HepG2 (cell line): ENCODE data around the gene ZNF442. TPM values are rescaled to one million over a fixed set of nuclear protein-coding genes. Genes with fewer than 3 reads are reported as not detected.

ENCODE experiments used
- ATAC-seq: fragments of 200-7000 bp; cut with Tn5 transposase; 3 replicates; pipeline ENCODE4 v1.9.1; 2020; ENCODE audit warnings: mild to moderate bottlenecking, moderate library complexity
- BruUV-seq: library from RNA; stranded (reverse); fragments of 400-500 nt; replicated peaks from 2 replicates; lab custom pipeline; 2021; lab: Mats Ljungman, UMichigan
- CTCF ChIA-PET: fragments of 300-600 bp; formaldehyde crosslinking; extraction: SDS; loops from one replicate; lab custom pipeline; 2021; ENCODE audit warnings: low total read pairs, inconsistent platforms, low intra/inter-chr PET ratio; lab: Yijun Ruan, JAX
- POLR2A ChIA-PET: fragments of 350-600 bp; sonication (Branson Sonifier 250); formaldehyde crosslinking; loops from one replicate; lab custom pipeline; 2020; ENCODE audit warnings: antibody characterized with exemption, inconsistent platforms; lab: Yijun Ruan, JAX
- DNase-seq: peaks from one replicate; pipeline ENCODE4 v3.0.0-alpha.2; 2015; ENCODE audit warnings: low spot score
- FAIRE-seq: peaks from 3 replicates; lab custom pipeline; 2011; peaks lifted over from hg19 to GRCh38; lab: Jason Lieb, UNC
- H2AFZ ChIP-seq: one replicate; pipeline ENCODE4 v1.6.1; 2011; ENCODE audit warnings: low read length, inconsistent platforms
- H3K27ac ChIP-seq: fragments of 300-600 bp; 3 replicates; pipeline ENCODE4 v1.8.0; 2011; ENCODE audit warnings: mixed run types, mild to moderate bottlenecking, mixed read lengths, low read length, inconsistent platforms; ENCODE audit not compliant: insufficient read depth; ENCODE audit errors: extremely low read length
- H3K27me3 ChIP-seq, 2 experiments: fragments of 200-600 bp in 1 of 2; 2 replicates in 1 of 2; 3 replicates in 1 of 2; pipeline versions ENCODE4 v1.6.0 to v1.8.0; 2011; ENCODE audit warnings: low read length in 2 of 2, mild to moderate bottlenecking in 2 of 2, moderate library complexity in 2 of 2, inconsistent platforms in 1 of 2; ENCODE audit not compliant: insufficient read depth in 2 of 2, control insufficient read depth in 1 of 2
- H3K36me3 ChIP-seq, 2 experiments: fragments of 200-600 bp in 1 of 2; replicated peaks in 1 of 2; 2 replicates in 1 of 2; 3 replicates in 1 of 2; pipeline versions ENCODE4 v1.5.1 to v1.8.0; 2011; ENCODE audit warnings: low read length in 2 of 2, inconsistent platforms in 1 of 2; ENCODE audit not compliant: insufficient read depth in 2 of 2, control insufficient read depth in 1 of 2
- H3K4me1 ChIP-seq: 2 replicates; pipeline ENCODE4 v1.5.1; 2012; ENCODE audit warnings: low read length, inconsistent platforms; ENCODE audit not compliant: insufficient read depth
- H3K4me2 ChIP-seq: 2 replicates; pipeline ENCODE4 v1.6.0; 2011; ENCODE audit warnings: low read depth, low read length, inconsistent platforms
- H3K4me3 ChIP-seq, 3 experiments: fragments of 200-600 bp in 1 of 3; sonication (generic), shearing (Covaris generic) in 1 of 3; replicated peaks in 1 of 3; 2 replicates each; pipeline ENCODE4 v1.5.1; 2011 to 2016; ENCODE audit warnings: low read length in 3 of 3, inconsistent platforms in 2 of 3, low read depth in 2 of 3, mild to moderate bottlenecking in 2 of 3, control low read depth in 1 of 3, mixed read lengths in 1 of 3; ENCODE audit not compliant: insufficient read depth in 1 of 3
- H3K79me2 ChIP-seq: one replicate; pipeline ENCODE4 v1.6.1; 2011; ENCODE audit warnings: low read length, inconsistent platforms; ENCODE audit not compliant: insufficient read depth
- H3K9ac ChIP-seq: 2 replicates; pipeline ENCODE4 v1.6.0; 2011; ENCODE audit warnings: mild to moderate bottlenecking, low read depth, low read length, inconsistent platforms; ENCODE audit not compliant: insufficient read depth
- H3K9me3 ChIP-seq: 2 replicates; pipeline ENCODE4 v1.5.1; 2012; ENCODE audit warnings: mild to moderate bottlenecking, low read length
- H4K20me1 ChIP-seq: 2 replicates; pipeline ENCODE4 v1.6.0; 2011; ENCODE audit warnings: inconsistent platforms, mild to moderate bottlenecking, low read length, moderate library complexity; ENCODE audit not compliant: insufficient read depth
- ARNT ChIP-seq: fragments of 450-650 bp; IDR thresholded peaks from 2 replicates; pipeline ENCODE4 v1.6.1; 2017
- CAMTA2 ChIP-seq: sonication (generic); formaldehyde crosslinking; IDR thresholded peaks from 2 replicates; pipeline ENCODE4 v1.4.0; 2020; ENCODE audit warnings: mild to moderate bottlenecking, missing genetic modification reagents, borderline replicate concordance
- DNMT1 ChIP-seq: sonication (generic); formaldehyde crosslinking; IDR thresholded peaks from 2 replicates; pipeline ENCODE4 v1.5.1; 2020; ENCODE audit warnings: mild to moderate bottlenecking, missing genetic modification reagents
- FOXO1 ChIP-seq: sonication (generic); formaldehyde crosslinking; IDR thresholded peaks from 2 replicates; pipeline ENCODE4 v1.4.0; 2020; ENCODE audit warnings: missing genetic modification reagents
- HNRNPUL1 ChIP-seq: fragments of 200-400 bp; formaldehyde crosslinking; IDR thresholded peaks from 2 replicates; pipeline ENCODE4 v1.6.1; 2017; ENCODE audit warnings: low read depth, mild to moderate bottlenecking, low read length, moderate library complexity
- NBN ChIP-seq: fragments of 450-650 bp; conservative IDR thresholded peaks from 2 replicates; pipeline ENCODE4 v1.6.1; 2017
- NCOA1 ChIP-seq: sonication (generic); formaldehyde crosslinking; IDR thresholded peaks from 2 replicates; pipeline ENCODE4 v1.9.0; 2021; ENCODE audit warnings: missing genetic modification reagents
- NCOA2 ChIP-seq: sonication (generic); formaldehyde crosslinking; IDR thresholded peaks from 2 replicates; pipeline ENCODE4 v1.8.0; 2022; ENCODE audit warnings: inconsistent platforms
- PHF21A ChIP-seq: sonication (generic); formaldehyde crosslinking; IDR thresholded peaks from 2 replicates; pipeline ENCODE4 v1.5.0; 2020; ENCODE audit warnings: mild to moderate bottlenecking, missing genetic modification reagents
- SP2 ChIP-seq: sonication (generic); formaldehyde crosslinking; IDR thresholded peaks from 2 replicates; pipeline ENCODE4 v1.5.1; 2020; ENCODE audit warnings: mild to moderate bottlenecking, missing genetic modification reagents
- TBX2 ChIP-seq: sonication (generic); formaldehyde crosslinking; IDR thresholded peaks from 2 replicates; pipeline ENCODE4 v1.5.0; 2020; ENCODE audit warnings: missing genetic modification reagents, mild to moderate bottlenecking, borderline replicate concordance
- ZBTB7B ChIP-seq: sonication (generic); formaldehyde crosslinking; IDR thresholded peaks from 2 replicates; pipeline ENCODE4 v1.4.0; 2020; ENCODE audit warnings: missing genetic modification reagents
- ZKSCAN1 ChIP-seq: fragments of 150-350 bp; IDR thresholded peaks from 2 replicates; pipeline ENCODE4 v1.6.1; 2014; ENCODE audit warnings: low read length
- ZNF343 ChIP-seq: sonication (generic); formaldehyde crosslinking; IDR thresholded peaks from 2 replicates; pipeline ENCODE4 v1.4.0; 2020; ENCODE audit warnings: mild to moderate bottlenecking, missing genetic modification reagents
- in situ Hi-C: cut with HindIII; loops from 2 replicates; pipeline ENCODE4 v1.10.0; 2017; ENCODE audit warnings: low pct_unique_long_range_greater_than_20kb; ENCODE audit not compliant: extremely low pct_ligation_motif_present
- intact Hi-C: fragments of 100-400 bp; cut with micrococcal nuclease; formaldehyde crosslinking; loops from one replicate; pipeline ENCODE4 v1.10.0; 2022; ENCODE audit not compliant: unreplicated experiment
- polyA plus RNA-seq, 8 experiments: library from polyadenylated mRNA; depleted of rRNA in 3 of 8; stranded (reverse) in 7 of 8; unstranded in 1 of 8; fragments of >200 nt; fragmentation: Illumina TruSeq in 4 of 8; extraction: Trizol in 4 of 8; gene quantifications; 2 replicates each; pipeline versions ENCODE4 v1.2.1 to v1.2.3, GENCODE V29; 2011 to 2016; ENCODE audit warnings: low read depth in 4 of 8, missing spikeins in 1 of 8, mixed read lengths in 1 of 8; ENCODE audit not compliant: insufficient read depth in 1 of 8
- total RNA-seq, 5 experiments: library from RNA; depleted of rRNA; stranded (reverse); fragments of >200 nt; fragmentation: Illumina TruSeq; extraction: Trizol; gene quantifications; 2 replicates each; pipeline ENCODE4 v1.2.3, GENCODE V29; 2016; ENCODE audit warnings: low read depth in 1 of 5
- TF ChIP-seq, protein P1 (sequence below): sonication (generic); formaldehyde crosslinking; IDR thresholded peaks from 2 replicates; pipeline ENCODE4 v1.8.0; 2022; ENCODE audit warnings: mild to moderate bottlenecking, missing genetic modification reagents, borderline replicate concordance
- TF ChIP-seq, protein P2 (sequence below): sonication (generic); formaldehyde crosslinking; IDR thresholded peaks from 2 replicates; pipeline ENCODE4 v1.5.0; 2020; ENCODE audit warnings: missing genetic modification reagents
- TF ChIP-seq, protein P3 (sequence below): sonication (generic); formaldehyde crosslinking; IDR thresholded peaks from 2 replicates; pipeline ENCODE4 v1.8.0; 2022; ENCODE audit warnings: missing genetic modification reagents, mild to moderate bottlenecking, borderline replicate concordance
- TF ChIP-seq, protein P4 (sequence below): sonication (generic); formaldehyde crosslinking; IDR thresholded peaks from 2 replicates; pipeline ENCODE4 v1.8.0; 2022; ENCODE audit warnings: mild to moderate bottlenecking, missing genetic modification reagents, moderate library complexity
- TF ChIP-seq, protein P5 (sequence below): IDR thresholded peaks from 2 replicates; pipeline ENCODE4 v1.6.1; 2016; ENCODE audit warnings: mild to moderate bottlenecking
- TF ChIP-seq, protein P6 (sequence below): sonication (generic); formaldehyde crosslinking; IDR thresholded peaks from 2 replicates; pipeline ENCODE4 v1.5.0; 2020; ENCODE audit warnings: mild to moderate bottlenecking, missing genetic modification reagents, moderate library complexity

Gene ZNF442
- total and polyA plus RNA-seq, 2 of the 13 experiments (the other 11 are each of a cell fraction or from before 2014, with no cell fraction given): 1.0 to 6.0 TPM

DNA sequence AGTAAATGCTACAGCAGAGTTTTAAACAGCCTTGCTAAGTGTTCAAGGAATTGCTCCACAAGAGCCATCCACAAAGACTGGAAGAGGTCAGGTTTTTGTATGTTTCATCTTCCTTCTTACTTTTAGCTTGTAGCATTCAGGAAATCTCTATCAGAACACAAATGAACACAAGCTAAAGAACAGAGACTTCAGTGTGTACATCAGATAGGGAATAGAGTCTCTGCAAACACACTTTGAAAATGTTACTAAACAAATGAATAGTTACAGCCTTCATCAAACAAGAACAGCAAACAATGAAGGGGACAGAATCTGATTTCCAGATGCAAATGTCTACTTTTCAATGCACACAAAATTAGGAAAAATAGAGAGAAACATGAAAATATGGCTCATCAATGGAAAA lies 39.8 kb downstream of the ZNF442 start:
- H3K27me3 ChIP-seq: no peaks in the 10 kb centered on the region
- peak overlapping the region in 1 of 3 experiments; percentile 9; a peak in 1 of 6 replicates for H3K4me3 ChIP-seq
- peak; percentile 75 for DNase-seq
- H3K9ac ChIP-seq: no peak overlapping the region
- H2AFZ ChIP-seq: no peak overlapping the region
- no TSS peak for BruUV-seq
- peak overlapping the region; percentile 50 for H3K4me2 ChIP-seq
- peak; percentile 85 for ATAC-seq
- H3K27ac ChIP-seq: peak overlapping the region; percentile 67
- H4K20me1 ChIP-seq: no peaks in the 10 kb centered on the region; the same call in 1 of the 2 replicates
- in situ Hi-C loops: no loop called here
- peaks cover 60% of the 10 kb centered on the region for H3K4me1 ChIP-seq
- H3K36me3 ChIP-seq: peaks cover 3 to 21% of the 10 kb centered on the region in 2 experiments; a peak in 2 of 5 replicates
- POLR2A ChIA-PET: interaction anchor here (0.8 to 2.5 kb wide), 5 partner anchors 8 to 40 kb away, joined by 3 to 10 read pairs (median 4); partner anchors contain the start of genes ZNF44, ZNF442 and ZNF563
- intact Hi-C loops: no loop called here
- no peaks in the 10 kb centered on the region for H3K9me3 ChIP-seq
- peaks cover 42% of the 10 kb centered on the region for H3K79me2 ChIP-seq
- CTCF ChIA-PET: no interaction called here
- FAIRE-seq: peak; percentile 65
- TF ChIP-seq ZBTB7B (no peak), TBX2 (CRISPR knock-in tag) (no peak), NCOA2 (peak; percentile 85), ZNF343 (CRISPR knock-in tag) (no peak), ZKSCAN1 (no peak), HNRNPUL1 (no peak), SP2 (CRISPR knock-in tag) (no peak), NCOA1 (CRISPR knock-in tag) (no peak), ARNT (no peak), PHF21A (CRISPR knock-in tag) (no peak), DNMT1 (no peak), CAMTA2 (CRISPR knock-in tag) (no peak), NBN (no peak), FOXO1 (CRISPR knock-in tag) (no peak)
- TF ChIP-seq, protein P1, sequence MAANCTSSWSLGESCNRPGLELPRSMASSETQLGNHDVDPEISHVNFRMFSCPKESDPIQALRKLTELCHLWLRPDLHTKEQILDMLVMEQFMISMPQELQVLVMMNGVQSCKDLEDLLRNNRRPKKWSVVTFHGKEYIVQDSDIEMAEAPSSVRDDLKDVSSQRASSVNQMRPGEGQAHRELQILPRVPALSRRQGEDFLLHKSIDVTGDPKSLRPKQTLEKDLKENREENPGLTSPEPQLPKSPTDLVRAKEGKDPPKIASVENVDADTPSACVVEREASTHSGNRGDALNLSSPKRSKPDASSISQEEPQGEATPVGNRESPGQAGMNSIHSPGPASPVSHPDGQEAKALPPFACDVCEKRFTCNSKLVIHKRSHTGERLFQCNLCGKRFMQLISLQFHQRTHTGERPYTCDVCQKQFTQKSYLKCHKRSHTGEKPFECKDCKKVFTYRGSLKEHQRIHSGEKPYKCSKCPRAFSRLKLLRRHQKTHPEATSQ (CRISPR knock-in tag): no peak
- TF ChIP-seq, protein P2, sequence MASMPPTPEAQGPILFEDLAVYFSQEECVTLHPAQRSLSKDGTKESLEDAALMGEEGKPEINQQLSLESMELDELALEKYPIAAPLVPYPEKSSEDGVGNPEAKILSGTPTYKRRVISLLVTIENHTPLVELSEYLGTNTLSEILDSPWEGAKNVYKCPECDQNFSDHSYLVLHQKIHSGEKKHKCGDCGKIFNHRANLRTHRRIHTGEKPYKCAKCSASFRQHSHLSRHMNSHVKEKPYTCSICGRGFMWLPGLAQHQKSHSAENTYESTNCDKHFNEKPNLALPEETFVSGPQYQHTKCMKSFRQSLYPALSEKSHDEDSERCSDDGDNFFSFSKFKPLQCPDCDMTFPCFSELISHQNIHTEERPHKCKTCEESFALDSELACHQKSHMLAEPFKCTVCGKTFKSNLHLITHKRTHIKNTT (CRISPR knock-in tag): no peak
- TF ChIP-seq, protein P3, sequence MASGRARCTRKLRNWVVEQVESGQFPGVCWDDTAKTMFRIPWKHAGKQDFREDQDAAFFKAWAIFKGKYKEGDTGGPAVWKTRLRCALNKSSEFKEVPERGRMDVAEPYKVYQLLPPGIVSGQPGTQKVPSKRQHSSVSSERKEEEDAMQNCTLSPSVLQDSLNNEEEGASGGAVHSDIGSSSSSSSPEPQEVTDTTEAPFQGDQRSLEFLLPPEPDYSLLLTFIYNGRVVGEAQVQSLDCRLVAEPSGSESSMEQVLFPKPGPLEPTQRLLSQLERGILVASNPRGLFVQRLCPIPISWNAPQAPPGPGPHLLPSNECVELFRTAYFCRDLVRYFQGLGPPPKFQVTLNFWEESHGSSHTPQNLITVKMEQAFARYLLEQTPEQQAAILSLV: no peak
- TF ChIP-seq, protein P4, sequence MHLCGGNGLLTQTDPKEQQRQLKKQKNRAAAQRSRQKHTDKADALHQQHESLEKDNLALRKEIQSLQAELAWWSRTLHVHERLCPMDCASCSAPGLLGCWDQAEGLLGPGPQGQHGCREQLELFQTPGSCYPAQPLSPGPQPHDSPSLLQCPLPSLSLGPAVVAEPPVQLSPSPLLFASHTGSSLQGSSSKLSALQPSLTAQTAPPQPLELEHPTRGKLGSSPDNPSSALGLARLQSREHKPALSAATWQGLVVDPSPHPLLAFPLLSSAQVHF (CRISPR knock-in tag): no peak
- TF ChIP-seq, protein P5, sequence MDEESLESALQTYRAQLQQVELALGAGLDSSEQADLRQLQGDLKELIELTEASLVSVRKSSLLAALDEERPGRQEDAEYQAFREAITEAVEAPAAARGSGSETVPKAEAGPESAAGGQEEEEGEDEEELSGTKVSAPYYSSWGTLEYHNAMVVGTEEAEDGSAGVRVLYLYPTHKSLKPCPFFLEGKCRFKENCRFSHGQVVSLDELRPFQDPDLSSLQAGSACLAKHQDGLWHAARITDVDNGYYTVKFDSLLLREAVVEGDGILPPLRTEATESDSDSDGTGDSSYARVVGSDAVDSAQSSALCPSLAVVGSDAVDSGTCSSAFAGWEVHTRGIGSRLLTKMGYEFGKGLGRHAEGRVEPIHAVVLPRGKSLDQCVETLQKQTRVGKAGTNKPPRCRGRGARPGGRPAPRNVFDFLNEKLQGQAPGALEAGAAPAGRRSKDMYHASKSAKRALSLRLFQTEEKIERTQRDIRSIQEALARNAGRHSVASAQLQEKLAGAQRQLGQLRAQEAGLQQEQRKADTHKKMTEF: no peak
- TF ChIP-seq, protein P6, sequence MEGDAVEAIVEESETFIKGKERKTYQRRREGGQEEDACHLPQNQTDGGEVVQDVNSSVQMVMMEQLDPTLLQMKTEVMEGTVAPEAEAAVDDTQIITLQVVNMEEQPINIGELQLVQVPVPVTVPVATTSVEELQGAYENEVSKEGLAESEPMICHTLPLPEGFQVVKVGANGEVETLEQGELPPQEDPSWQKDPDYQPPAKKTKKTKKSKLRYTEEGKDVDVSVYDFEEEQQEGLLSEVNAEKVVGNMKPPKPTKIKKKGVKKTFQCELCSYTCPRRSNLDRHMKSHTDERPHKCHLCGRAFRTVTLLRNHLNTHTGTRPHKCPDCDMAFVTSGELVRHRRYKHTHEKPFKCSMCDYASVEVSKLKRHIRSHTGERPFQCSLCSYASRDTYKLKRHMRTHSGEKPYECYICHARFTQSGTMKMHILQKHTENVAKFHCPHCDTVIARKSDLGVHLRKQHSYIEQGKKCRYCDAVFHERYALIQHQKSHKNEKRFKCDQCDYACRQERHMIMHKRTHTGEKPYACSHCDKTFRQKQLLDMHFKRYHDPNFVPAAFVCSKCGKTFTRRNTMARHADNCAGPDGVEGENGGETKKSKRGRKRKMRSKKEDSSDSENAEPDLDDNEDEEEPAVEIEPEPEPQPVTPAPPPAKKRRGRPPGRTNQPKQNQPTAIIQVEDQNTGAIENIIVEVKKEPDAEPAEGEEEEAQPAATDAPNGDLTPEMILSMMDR: no peak
